Measurements from ENCODE around the gene PPIP5K2.
"Not testable (repeated sequence)": the region's sequence is repeated elsewhere in the genome, so short reads cannot be mapped to it uniquely, and the experiment has no call there.

PPIP5K2 gene

DNA sequence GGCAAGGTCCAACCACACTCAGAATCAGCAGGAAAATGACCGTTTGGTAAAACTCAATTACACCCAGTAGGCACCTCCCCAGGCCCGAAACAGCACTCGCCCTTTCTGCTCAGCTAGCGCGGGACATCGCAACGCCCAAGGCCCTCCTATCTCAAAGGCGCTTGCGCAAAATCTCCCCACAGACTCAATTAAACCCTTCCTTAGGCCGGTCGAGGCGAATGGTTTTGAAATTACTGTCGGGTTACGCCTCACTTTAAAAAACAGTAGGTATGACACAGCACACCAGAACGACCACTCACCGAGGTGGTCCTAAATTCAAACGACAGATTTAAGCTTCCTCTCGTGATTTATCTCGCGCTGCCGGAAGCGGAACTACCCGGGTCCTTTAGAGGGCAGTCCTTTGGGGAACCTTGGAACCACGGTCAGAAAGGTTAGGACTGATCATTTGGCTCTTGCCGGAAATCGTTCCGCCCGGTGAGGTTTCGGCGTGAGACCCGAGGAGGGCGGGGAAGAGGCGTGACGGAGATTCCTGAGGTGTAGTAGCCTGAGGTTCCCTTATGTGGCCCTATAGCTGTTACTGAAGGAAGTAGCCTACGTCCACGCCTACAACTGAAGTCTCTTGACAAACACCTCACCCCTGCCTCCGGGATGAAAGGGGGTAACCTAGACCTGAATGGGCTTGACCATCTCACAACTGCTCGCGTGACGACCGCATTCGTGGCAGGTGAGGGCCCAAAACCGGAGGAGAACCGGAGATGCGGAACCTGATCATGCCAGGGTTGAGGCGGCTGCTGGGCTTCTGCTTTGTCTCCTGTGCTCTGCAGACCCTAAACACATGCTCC lies at the start of gene PPIP5K2, which contains the start of gene GIN1:
Gene PPIP5K2, plus strand, starts transcription at position 537 of the 842 bp plus-strand sequence. CDS start 9,289 bp downstream, outside the sequence.
Gene GIN1, minus strand, starts transcription at position 374 of the 842 bp plus-strand sequence. CDS start 11,431 bp downstream, outside the sequence.
- peak within 1 kb of the TSS; percentile 100 for H3K27ac ChIP-seq
- TF ChIP-seq, protein P1, sequence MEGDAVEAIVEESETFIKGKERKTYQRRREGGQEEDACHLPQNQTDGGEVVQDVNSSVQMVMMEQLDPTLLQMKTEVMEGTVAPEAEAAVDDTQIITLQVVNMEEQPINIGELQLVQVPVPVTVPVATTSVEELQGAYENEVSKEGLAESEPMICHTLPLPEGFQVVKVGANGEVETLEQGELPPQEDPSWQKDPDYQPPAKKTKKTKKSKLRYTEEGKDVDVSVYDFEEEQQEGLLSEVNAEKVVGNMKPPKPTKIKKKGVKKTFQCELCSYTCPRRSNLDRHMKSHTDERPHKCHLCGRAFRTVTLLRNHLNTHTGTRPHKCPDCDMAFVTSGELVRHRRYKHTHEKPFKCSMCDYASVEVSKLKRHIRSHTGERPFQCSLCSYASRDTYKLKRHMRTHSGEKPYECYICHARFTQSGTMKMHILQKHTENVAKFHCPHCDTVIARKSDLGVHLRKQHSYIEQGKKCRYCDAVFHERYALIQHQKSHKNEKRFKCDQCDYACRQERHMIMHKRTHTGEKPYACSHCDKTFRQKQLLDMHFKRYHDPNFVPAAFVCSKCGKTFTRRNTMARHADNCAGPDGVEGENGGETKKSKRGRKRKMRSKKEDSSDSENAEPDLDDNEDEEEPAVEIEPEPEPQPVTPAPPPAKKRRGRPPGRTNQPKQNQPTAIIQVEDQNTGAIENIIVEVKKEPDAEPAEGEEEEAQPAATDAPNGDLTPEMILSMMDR (conservative IDR thresholded peaks at IDR 0.05; ENCODE audit: low read depth, low read length) = no peak
- peaks cover 48% of the 10 kb centered on the region for H3K79me2 ChIP-seq (ENCODE audit: insufficient read depth, low read depth)

DNA sequence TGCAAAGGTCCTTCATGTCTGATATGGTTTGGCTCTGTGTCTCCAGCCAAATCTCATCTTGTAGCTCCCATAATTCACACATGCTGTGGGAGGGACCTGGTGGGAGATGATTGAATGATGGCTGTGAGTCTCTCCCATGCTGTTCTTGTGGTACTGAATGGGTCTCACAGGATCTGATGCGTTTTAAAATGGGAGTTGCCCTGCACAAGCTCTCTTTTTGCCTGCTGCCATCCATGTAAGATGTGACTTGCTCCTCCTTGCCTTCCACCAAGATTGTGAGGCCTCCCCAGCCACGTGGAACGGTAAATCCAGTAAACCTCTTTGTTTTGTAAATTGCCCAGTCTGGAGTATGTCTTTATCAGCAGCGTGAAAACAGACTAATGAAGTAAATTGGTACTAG lies 46.6 kb upstream of the PPIP5K2 start:
- not testable (repeated sequence) for H3K27me3 ChIP-seq (ENCODE audit: insufficient read depth, low read depth); H3K9ac ChIP-seq; H3K4me1 ChIP-seq (ENCODE audit: low read depth, poor library complexity, severe bottlenecking); H3K4me2 ChIP-seq; H3K4me3 ChIP-seq (IDR thresholded peaks at IDR 0.05; ENCODE audit: insufficient read depth, low read depth, low read length); H3K36me3 ChIP-seq (ENCODE audit: insufficient read depth); H2AFZ ChIP-seq (ENCODE audit: low read depth); H3K27ac ChIP-seq; H3K79me2 ChIP-seq (ENCODE audit: insufficient read depth, low read depth); H4K20me1 ChIP-seq (ENCODE audit: insufficient read depth)

More for the DNA sequence above, at the start of gene PPIP5K2, which contains the start of gene GIN1:
- Histone ChIP-seq H3K27me3 (ENCODE audit: insufficient read depth, low read depth) (no peaks in the 10 kb centered on the region), H3K4me1 (ENCODE audit: low read depth, poor library complexity, severe bottlenecking) (peaks cover 37% of the 10 kb centered on the region), H3K36me3 (ENCODE audit: insufficient read depth) (no peaks in the 10 kb centered on the region), H3K4me2 (peak within 1 kb of the TSS; percentile 92), H3K9ac (peak within 1 kb of the TSS; percentile 99), H2AFZ (ENCODE audit: low read depth) (peak within 1 kb of the TSS; percentile 80), H4K20me1 (ENCODE audit: insufficient read depth) (no peaks in the 10 kb centered on the region), H3K4me3 (IDR thresholded peaks at IDR 0.05; ENCODE audit: insufficient read depth, low read depth, low read length) (peak within 1 kb of the TSS; percentile 39)

DNA sequence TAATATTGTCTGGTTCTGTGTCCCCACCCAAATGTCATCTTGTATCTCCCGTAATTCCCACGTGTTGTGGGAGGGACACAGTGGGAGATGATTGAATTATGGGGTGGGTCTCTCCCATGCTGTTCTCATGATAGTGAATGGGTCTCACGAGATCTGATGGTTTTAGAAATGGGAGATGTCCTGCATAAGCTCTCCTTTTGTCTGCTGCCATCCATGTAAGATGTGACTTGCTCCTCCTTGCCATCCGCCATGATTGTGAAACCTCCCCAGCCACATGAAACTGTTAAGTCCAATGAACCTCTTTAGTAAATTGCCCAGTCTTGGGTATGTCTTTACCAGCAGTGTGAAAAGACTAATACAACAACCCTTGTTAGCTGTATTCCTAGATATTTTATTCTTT lies 44.7 kb upstream of the PPIP5K2 start:
- Histone ChIP-seq H3K4me3 (IDR thresholded peaks at IDR 0.05; ENCODE audit: insufficient read depth, low read depth, low read length) (no peak overlapping the region), H3K27ac (no peak overlapping the region), H3K4me1 (ENCODE audit: low read depth, poor library complexity, severe bottlenecking) (no peaks in the 10 kb centered on the region), H2AFZ (ENCODE audit: low read depth) (no peak overlapping the region), H3K36me3 (ENCODE audit: insufficient read depth) (no peaks in the 10 kb centered on the region), H3K79me2 (ENCODE audit: insufficient read depth, low read depth) (no peaks in the 10 kb centered on the region), H4K20me1 (ENCODE audit: insufficient read depth) (no peaks in the 10 kb centered on the region), H3K4me2 (no peak overlapping the region), H3K9ac (no peak overlapping the region), H3K27me3 (ENCODE audit: insufficient read depth, low read depth) (no peaks in the 10 kb centered on the region)
- TF ChIP-seq, protein P1 (conservative IDR thresholded peaks at IDR 0.05; ENCODE audit: low read depth, low read length) = no peak

DNA sequence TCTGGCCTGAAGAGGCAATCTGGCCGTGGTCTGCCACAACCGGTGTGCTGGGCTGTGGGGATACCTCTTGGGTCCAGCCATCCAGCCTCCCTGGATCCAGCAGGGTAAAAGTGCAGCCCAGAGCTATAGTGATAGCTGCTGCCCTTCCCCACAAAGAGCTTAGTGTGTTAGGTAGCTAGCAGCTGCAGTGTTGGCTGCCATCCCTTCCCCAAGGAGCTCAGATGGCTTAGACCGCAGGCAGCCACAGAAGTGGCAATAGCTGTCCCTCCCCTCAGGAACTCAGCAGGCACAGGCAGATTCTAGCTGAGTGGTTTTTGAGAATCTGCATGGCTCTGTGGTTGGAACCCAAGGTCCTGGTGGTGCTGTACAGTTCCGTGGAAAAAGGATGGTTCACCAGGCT lies 40.3 kb upstream of the PPIP5K2 start:
- Histone ChIP-seq H2AFZ (ENCODE audit: low read depth) (no peak overlapping the region), H3K79me2 (ENCODE audit: insufficient read depth, low read depth) (no peaks in the 10 kb centered on the region), H4K20me1 (ENCODE audit: insufficient read depth) (no peaks in the 10 kb centered on the region), H3K4me3 (IDR thresholded peaks at IDR 0.05; ENCODE audit: insufficient read depth, low read depth, low read length) (no peak overlapping the region), H3K27ac (no peak overlapping the region), H3K36me3 (ENCODE audit: insufficient read depth) (no peaks in the 10 kb centered on the region), H3K4me1 (ENCODE audit: low read depth, poor library complexity, severe bottlenecking) (no peaks in the 10 kb centered on the region), H3K4me2 (no peak overlapping the region), H3K27me3 (ENCODE audit: insufficient read depth, low read depth) (no peaks in the 10 kb centered on the region), H3K9ac (no peak overlapping the region)
- TF ChIP-seq, protein P1 (conservative IDR thresholded peaks at IDR 0.05; ENCODE audit: low read depth, low read length) = no peak

DNA sequence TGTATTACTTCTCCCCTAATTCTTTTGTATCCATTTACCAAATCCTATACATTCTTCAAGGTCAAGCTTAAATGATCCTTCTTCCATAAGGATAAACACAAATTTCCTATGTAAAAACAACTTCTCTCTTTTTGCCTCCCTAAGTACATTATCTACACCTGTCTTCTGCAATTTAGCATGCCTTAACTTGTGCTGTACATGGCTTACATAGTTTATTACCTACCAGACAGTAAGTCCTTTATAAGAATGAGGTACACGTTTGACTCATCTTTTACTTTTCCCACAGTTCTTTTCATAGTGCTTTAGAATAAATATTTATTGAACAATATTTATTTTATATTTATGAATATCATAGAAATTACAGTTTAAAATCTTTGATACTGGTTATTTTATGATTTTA lies 33.6 kb upstream of the PPIP5K2 start:
- Histone ChIP-seq H3K27ac (no peak overlapping the region), H3K9ac (no peak overlapping the region), H3K4me2 (no peak overlapping the region), H3K27me3 (ENCODE audit: insufficient read depth, low read depth) (no peaks in the 10 kb centered on the region), H3K4me1 (ENCODE audit: low read depth, poor library complexity, severe bottlenecking) (no peaks in the 10 kb centered on the region), H4K20me1 (ENCODE audit: insufficient read depth) (no peaks in the 10 kb centered on the region), H3K79me2 (ENCODE audit: insufficient read depth, low read depth) (no peaks in the 10 kb centered on the region), H2AFZ (ENCODE audit: low read depth) (no peak overlapping the region), H3K36me3 (ENCODE audit: insufficient read depth) (no peaks in the 10 kb centered on the region), H3K4me3 (IDR thresholded peaks at IDR 0.05; ENCODE audit: insufficient read depth, low read depth, low read length) (no peak overlapping the region)
- TF ChIP-seq, protein P1 (conservative IDR thresholded peaks at IDR 0.05; ENCODE audit: low read depth, low read length) = no peak

Data from KMS-11 (cell line).